GM13977 (cell line): Measurements from ENCODE around the gene EMC9.

Experiments
- DNase-seq: peaks from one replicate; pipeline ENCODE4 v3.0.0; 2012; ENCODE audit warnings: low spot score
- CTCF ChIP-seq: IDR thresholded peaks from 2 replicates; pipeline ENCODE4 v1.5.1; 2012; ENCODE audit warnings: mild to moderate bottlenecking, control low read depth; ENCODE audit not compliant: insufficient read depth; ENCODE audit errors: extremely low read depth, missing control alignments
- in situ Hi-C: fragments of 300-500 bp; cut with MboI; formaldehyde crosslinking; loops from one replicate; pipeline ENCODE4 v1.12.0; 2022; ENCODE audit warnings: low sequenced_read_pairs, low pct_unique_long_range_greater_than_20kb, mixed read lengths, inconsistent platforms; ENCODE audit not compliant: unreplicated experiment

EMC9 gene

GRCh38 chr14:24186831-24187538, 45.6 kb upstream of the EMC9 start:
- no peak for DNase-seq
- in situ Hi-C loops, result no loop called here
- no peak for TF ChIP-seq CTCF

- DNase-seq, result no peak
- no peak for TF ChIP-seq CTCF
- in situ Hi-C loops, result no loop called here
Measured at GRCh38 chr14:24185741-24186140, 44.4 kb upstream of the EMC9 start.

GRCh38 chr14:24185026-24185425, 43.6 kb upstream of the EMC9 start:
- DNase-seq, result no peak
- in situ Hi-C loops, result no loop called here
- TF ChIP-seq CTCF, result no peak

- in situ Hi-C loops, result no loop called here
- no peak for DNase-seq
- TF ChIP-seq CTCF, result no peak
Measured at GRCh38 chr14:24184104-24184970, 42.9 kb upstream of the EMC9 start.

GRCh38 chr14:24183014-24183481, 41.7 kb upstream of the EMC9 start:
- no peak for DNase-seq
- TF ChIP-seq CTCF, result no peak
- in situ Hi-C loops, result no loop called here

DNA sequence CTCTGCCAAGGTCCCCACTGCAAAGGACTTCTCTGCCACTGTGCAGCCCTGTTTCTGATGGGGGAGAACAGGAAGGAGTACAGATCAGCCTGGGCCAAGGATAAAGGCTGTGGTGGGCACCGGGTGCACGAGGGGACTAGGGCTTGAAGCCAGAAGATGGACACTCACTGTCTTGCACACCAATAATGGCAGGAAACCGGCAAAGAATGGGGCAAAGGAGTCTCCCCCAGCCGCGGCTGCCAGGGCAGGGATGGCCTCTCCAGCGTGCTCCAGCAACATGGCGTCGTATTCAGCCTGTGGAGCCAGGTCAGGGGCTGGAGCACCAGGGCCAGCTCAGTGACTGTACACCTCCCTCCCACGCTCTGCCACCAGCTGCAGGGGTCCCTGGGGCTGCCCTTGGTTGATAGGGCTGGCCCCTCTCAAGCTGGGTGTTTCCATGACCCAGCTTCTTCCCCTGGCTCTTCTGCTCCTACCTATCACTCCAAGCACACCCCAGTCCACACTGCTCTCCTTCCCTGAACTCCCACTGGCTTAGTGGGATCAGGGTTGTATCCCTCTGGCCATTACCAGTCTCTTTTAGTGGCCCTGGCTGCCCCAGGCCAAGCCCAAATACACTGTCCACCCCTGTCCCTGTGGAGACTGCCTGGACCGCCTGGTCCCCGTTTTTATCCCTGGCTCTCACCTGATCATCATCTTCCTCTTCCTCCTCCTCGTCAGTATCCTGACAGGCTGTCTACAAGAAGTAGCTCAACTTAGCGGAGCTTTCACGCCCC, 40.9 kb upstream of the EMC9 start:
- no peak for TF ChIP-seq CTCF
- DNase-seq, result no peak
- in situ Hi-C loops, result no loop called here
